Adrenal gland (tissue), 12 donors: ENCODE data around the gene FZD8. TPM values are rescaled to one million over a fixed set of nuclear protein-coding genes. Genes with fewer than 3 reads are reported as not detected.

Experiments used
- DNase-seq, 7 donors: peaks; one replicate each; pipeline ENCODE4 v3.0.0-alpha.2; 2019 to 2020
- H3K27ac ChIP-seq, 5 donors: fragments of 200-600 bp; sonication (generic) in 4 of 5; 1 replicate in 3 of 5; 2 replicates in 2 of 5; pipeline versions ENCODE4 v1.5.1 to v1.8.0; 2016 to 2020; ENCODE audit warnings: mild to moderate bottlenecking in 1 of 5
- H3K27me3 ChIP-seq: fragments of 200-600 bp; 2 replicates; pipeline ENCODE4 v1.8.0; 2021
- H3K36me3 ChIP-seq, 2 donors: fragments of 200-600 bp; replicated peaks in 1 of 2; 1 replicate in 1 of 2; 2 replicates in 1 of 2; pipeline versions ENCODE4 v1.5.1 to v1.8.0; 2018 to 2022
- H3K4me1 ChIP-seq, 2 donors: fragments of 200-600 bp; replicated peaks in 1 of 2; 1 replicate in 1 of 2; 2 replicates in 1 of 2; pipeline versions ENCODE4 v1.5.1 to v1.8.0; 2018 to 2021
- H3K4me3 ChIP-seq, 4 donors: fragments of 200-600 bp; sonication (generic) in 3 of 4; one replicate each; pipeline ENCODE4 v1.5.1; 2016 to 2018
- H3K9me3 ChIP-seq, 3 donors: fragments of 200-600 bp; sonication (generic) in 1 of 3; replicated peaks in 1 of 3; 1 replicate in 2 of 3; 2 replicates in 1 of 3; pipeline versions ENCODE4 v1.5.1 to v1.8.0; 2016 to 2021
- POLR2A ChIP-seq, 2 donors: fragments of 450-650 bp; IDR thresholded peaks; one replicate each; pipeline ENCODE4 v1.6.1; 2017; ENCODE audit warnings: antibody characterized with exemption in 2 of 2, mild to moderate bottlenecking in 2 of 2, moderate library complexity in 1 of 2
- WGBS, 4 donors: extraction: QIAGEN DNeasy Blood & Tissue Kit in 2 of 4; methylation state at CpG; one replicate each; pipeline versions ENCODE4 v1.1.5 to v1.1.7; 2013 to 2017; 5-methylcytosine and 5-hydroxymethylcytosine counted together
- intact Hi-C, 2 donors: fragments of 100-400 bp; cut with DNase I; formaldehyde crosslinking; loops; one replicate each; pipeline versions ENCODE4 v1.14.1 to v1.15.0; 2022 to 2023
- polyA plus RNA-seq, 3 donors: library from polyadenylated mRNA; stranded (reverse); fragments of 200-250 nt in 2 of 3; fragments of 350-450 nt in 1 of 3; fragmentation: Illumina TruSeq in 1 of 3; extraction: RNeasy Lipid Tissue Mini Kit (QIAGEN cat#74804) in 1 of 3; gene quantifications; one replicate each; pipeline ENCODE4 v1.2.3, GENCODE V29; 2013 to 2014
- total RNA-seq, 9 donors: library from RNA; depleted of rRNA in 4 of 9; stranded (reverse); fragments of >200 nt in 4 of 9; fragments of 120-200 nt in 1 of 9; fragmentation: NEBNext Ultra II Directional in 1 of 9; extraction: Animal tissue kit (Norgen Biotek cat#: 25700) in 1 of 9; gene quantifications; one replicate each; pipeline versions ENCODE4 v1.1.0 to v1.2.4, GENCODE V29; 2013 to 2023
- TF ChIP-seq, protein P1 (sequence below), 6 experiments: fragments of 450-650 bp in 4 of 6; fragments of 200-600 bp in 2 of 6; sonication (generic) in 1 of 6; IDR thresholded peaks; 1 replicate in 5 of 6; 2 replicates in 1 of 6; pipeline versions ENCODE4 v1.5.1 to v1.8.0; 2016 to 2021; ENCODE audit warnings: antibody characterized with exemption in 6 of 6, mild to moderate bottlenecking in 2 of 6, moderate library complexity in 1 of 6
- donor health status: healthy with polysubstance abuse.
- donor health status: Bipolar disorder and iron deficiency.
- donor health status: DM: yes; HTN: yes; CAD: no.
- donor health status: DM: no; HTN: no; CAD: no.
- donor health status: DM: no; HTN: no; CAD: no.
- donor health status: DM: yes; HTN: yes; CAD: no.

Gene FZD8
- total and polyA plus RNA-seq, 12 donors = 0.97 to 5.9 (median 3.8) TPM

DNA sequence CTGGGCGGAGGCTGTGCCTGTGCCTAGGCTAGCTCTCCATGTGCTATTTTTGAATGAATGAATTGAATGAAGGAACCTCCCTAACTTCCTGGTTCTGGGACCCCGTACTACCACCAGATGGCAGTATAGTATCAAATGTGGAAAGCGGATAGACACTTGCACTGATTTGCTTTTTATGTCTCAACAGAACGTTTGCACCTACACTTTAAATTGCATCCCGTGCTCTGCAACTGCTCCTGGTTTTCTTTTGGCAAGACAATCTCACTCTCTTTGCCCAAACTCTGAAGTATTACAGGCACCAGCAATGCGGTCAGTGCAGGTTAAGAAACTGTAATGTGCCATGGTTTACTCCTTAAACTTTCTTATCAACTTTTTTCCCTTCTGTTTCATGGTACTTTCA is 6.5 kb downstream of the FZD8 start:
- DNase-seq = peak; percentile 29 to 65 (median 49)
- WGBS, 4 donors = 13 to 15% (median 13%) methylated on average over 6 of the region's 6 CpGs
- H3K27ac ChIP-seq = no peak overlapping the region
- no peaks in the 10 kb centered on the region for H3K27me3 ChIP-seq
- H3K9me3 ChIP-seq = no peaks in the 10 kb centered on the region
- H3K4me3 ChIP-seq = no peak overlapping the region
- TF ChIP-seq POLR2A (IDR thresholded peaks at IDR 0.05) = no peak
- TF ChIP-seq, protein P1, sequence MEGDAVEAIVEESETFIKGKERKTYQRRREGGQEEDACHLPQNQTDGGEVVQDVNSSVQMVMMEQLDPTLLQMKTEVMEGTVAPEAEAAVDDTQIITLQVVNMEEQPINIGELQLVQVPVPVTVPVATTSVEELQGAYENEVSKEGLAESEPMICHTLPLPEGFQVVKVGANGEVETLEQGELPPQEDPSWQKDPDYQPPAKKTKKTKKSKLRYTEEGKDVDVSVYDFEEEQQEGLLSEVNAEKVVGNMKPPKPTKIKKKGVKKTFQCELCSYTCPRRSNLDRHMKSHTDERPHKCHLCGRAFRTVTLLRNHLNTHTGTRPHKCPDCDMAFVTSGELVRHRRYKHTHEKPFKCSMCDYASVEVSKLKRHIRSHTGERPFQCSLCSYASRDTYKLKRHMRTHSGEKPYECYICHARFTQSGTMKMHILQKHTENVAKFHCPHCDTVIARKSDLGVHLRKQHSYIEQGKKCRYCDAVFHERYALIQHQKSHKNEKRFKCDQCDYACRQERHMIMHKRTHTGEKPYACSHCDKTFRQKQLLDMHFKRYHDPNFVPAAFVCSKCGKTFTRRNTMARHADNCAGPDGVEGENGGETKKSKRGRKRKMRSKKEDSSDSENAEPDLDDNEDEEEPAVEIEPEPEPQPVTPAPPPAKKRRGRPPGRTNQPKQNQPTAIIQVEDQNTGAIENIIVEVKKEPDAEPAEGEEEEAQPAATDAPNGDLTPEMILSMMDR (IDR thresholded peaks at IDR 0.05) = peak; percentile 82 to 94 (median 87)
- H3K4me1 ChIP-seq = peaks cover 3 to 4% of the 10 kb centered on the region in 2 donors
- H3K36me3 ChIP-seq = no peaks in the 10 kb centered on the region
- intact Hi-C loops = loop anchor here in 1 of 2 donors (5.0 to 10.0 kb wide), 2 partner anchors 1142 to 1249 kb away; no protein-coding TSS in a partner anchor

DNA sequence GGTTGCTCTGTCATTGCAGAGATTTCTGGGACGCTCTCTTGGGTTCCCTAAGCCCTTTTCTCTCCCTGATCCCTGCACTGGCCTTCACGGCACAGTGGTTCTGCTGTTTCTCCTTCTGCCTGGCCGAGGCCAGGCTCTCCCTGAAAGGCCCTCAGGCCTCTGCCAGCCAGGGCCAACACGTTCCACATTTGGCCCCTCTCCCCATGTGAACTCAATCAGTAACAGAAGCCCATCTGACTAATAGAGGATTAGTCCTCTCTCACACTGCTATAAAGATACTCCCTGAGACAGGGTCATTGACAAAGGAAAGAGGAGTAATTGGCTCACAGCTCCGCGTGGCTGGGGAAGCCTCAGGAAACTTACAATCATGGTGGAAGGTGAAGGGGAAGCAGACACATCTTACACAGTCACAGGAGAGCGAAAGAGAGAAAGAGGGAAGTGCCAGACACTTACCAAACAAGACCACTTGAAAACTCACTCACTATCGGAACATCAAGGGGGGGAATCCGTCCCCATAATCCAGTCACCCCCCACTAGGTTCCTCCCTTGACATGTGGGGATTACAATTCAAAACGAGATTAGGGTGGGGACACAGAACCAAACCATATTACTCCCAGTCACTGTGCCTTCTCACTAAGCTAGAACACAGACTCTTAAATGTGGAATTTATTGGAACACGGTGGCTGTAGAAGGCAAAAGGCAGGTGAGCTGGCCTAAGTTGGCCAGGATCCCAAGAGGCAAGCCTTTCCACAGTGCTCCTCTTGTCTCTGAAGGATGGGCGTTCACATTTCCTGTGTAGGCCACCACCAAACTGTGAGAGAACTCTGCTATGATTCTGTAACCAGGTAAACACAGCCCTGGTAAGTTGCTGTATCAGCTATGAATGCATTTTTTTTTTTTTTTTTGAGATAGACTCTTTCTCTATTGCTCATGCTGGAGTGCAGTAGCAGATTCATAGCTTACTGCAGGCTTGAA is 8.8 kb downstream of the FZD8 start:
- H3K4me3 ChIP-seq = no peak overlapping the region
- TF ChIP-seq, protein P1 (IDR thresholded peaks at IDR 0.05) = no peak
- TF ChIP-seq POLR2A (IDR thresholded peaks at IDR 0.05) = no peak
- H3K27me3 ChIP-seq = no peaks in the 10 kb centered on the region
- 53 to 68% (median 57%) methylated on average over 10 to 12 of the region's 12 CpGs for WGBS, 4 donors
- intact Hi-C loops = loop anchor here in 1 of 2 donors (10.0 kb wide), 1 partner anchor 1252 kb away; no protein-coding TSS in a partner anchor
- peaks cover 0 to 3% of the 10 kb centered on the region in 2 donors for H3K4me1 ChIP-seq
- no peak for DNase-seq
- H3K9me3 ChIP-seq = no peaks in the 10 kb centered on the region
- H3K27ac ChIP-seq = no peak overlapping the region
- no peaks in the 10 kb centered on the region for H3K36me3 ChIP-seq

DNA sequence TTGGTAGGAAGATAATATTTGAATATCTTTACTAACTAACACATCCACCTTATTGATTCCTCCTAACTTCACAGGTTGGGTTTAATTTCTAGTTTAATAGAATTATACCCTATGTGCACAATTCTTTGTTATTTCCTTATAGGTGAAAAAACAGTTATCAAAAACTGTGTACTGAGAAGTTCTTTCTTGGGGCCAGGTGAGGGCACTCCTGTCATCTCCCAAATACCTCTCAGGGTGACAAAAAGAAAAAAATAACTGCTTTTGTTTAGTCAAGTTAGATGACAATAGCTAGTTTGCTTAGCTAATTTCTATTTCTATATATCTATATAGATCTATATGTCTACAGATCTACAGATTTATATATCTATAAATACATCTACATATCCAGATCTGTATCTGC is 10.1 kb downstream of the FZD8 start:
- Histone ChIP-seq H3K27ac (no peak overlapping the region), H3K4me3 (no peak overlapping the region), H3K9me3 (no peaks in the 10 kb centered on the region), H3K36me3 (no peaks in the 10 kb centered on the region), H3K27me3 (no peaks in the 10 kb centered on the region), H3K4me1 (peaks cover 0 to 3% of the 10 kb centered on the region in 2 donors)
- DNase-seq = no peak
- intact Hi-C loops = loop anchor here in 1 of 2 donors (10.0 kb wide), 1 partner anchor 1253 kb away; no protein-coding TSS in a partner anchor
- no peak for TF ChIP-seq POLR2A (IDR thresholded peaks at IDR 0.05)
- TF ChIP-seq, protein P1 (IDR thresholded peaks at IDR 0.05) = no peak

DNA sequence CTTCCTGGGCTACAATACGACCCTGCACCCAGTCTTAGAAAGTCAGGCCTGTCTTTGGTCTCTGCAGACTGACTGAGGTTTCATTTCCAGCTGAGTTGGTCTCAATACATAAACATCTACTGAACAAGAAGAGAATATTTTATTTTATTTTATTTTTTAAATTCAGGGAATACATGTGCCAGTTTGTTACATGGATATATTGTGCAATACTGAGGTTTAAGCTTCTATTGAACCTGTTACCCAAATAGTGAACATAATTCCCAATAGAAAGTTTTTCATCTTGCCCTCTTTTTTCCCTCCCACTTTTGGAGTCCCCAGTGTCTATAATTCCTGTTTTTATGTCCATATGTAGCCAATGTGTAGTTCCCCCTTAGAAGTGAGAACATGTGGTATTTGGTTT is 10.7 kb downstream of the FZD8 start:
- TF ChIP-seq POLR2A (IDR thresholded peaks at IDR 0.05) = no peak
- TF ChIP-seq, protein P1 (IDR thresholded peaks at IDR 0.05) = no peak
- H3K4me3 ChIP-seq = no peak overlapping the region
- H3K4me1 ChIP-seq = peaks cover 0 to 3% of the 10 kb centered on the region in 2 donors
- no peaks in the 10 kb centered on the region for H3K9me3 ChIP-seq
- WGBS, 4 donors = 80 to 100% (median 93%) methylated on average over 1 of the region's 1 CpG
- H3K27ac ChIP-seq = no peak overlapping the region
- H3K36me3 ChIP-seq = no peaks in the 10 kb centered on the region
- DNase-seq = no peak
- H3K27me3 ChIP-seq = no peaks in the 10 kb centered on the region
- intact Hi-C loops = loop anchor here in 1 of 2 donors (10.0 kb wide), 1 partner anchor 1253 kb away; no protein-coding TSS in a partner anchor
